Measurements from ENCODE around the gene SNX19.

Gene SNX19

GRCh38 chr11:130837194-130837593, 79.1 kb downstream of the SNX19 start:
- DNase-seq: no peak

- no peak for DNase-seq
These were observed 81.4 kb downstream of the SNX19 start for GRCh38 chr11:130834886-130835285.

GRCh38 chr11:130832566-130833425, 83.5 kb downstream of the SNX19 start:
- DNase-seq: no peak

GRCh38 chr11:130831976-130832375, 84.3 kb downstream of the SNX19 start:
- no peak for DNase-seq

GRCh38 chr11:130831506-130831905, 84.8 kb downstream of the SNX19 start:
- no peak for DNase-seq

GRCh38 chr11:130830566-130830965, 85.7 kb downstream of the SNX19 start:
- no peak for DNase-seq

GRCh38 chr11:130829920-130830511, 86.3 kb downstream of the SNX19 start:
- no peak for DNase-seq

GRCh38 chr11:130828741-130829140, 87.5 kb downstream of the SNX19 start:
- DNase-seq: no peak

GRCh38 chr11:130827451-130828377, 88.6 kb downstream of the SNX19 start:
- DNase-seq: peak; percentile 42

GRCh38 chr11:130826572-130826971, 89.7 kb downstream of the SNX19 start:
- DNase-seq: no peak

- no peak for DNase-seq
These were observed 90.3 kb downstream of the SNX19 start for GRCh38 chr11:130825983-130826382.

GRCh38 chr11:130825561-130825960, 90.7 kb downstream of the SNX19 start:
- DNase-seq: no peak
